ENCODE results near the gene SETD2. TPM values are rescaled to one million over a fixed set of nuclear protein-coding genes. Genes with fewer than 3 reads are reported as not detected.

Gene SETD2
- total and polyA plus RNA-seq, 2 experiments from 2014 or later: 16.7 to 45.2 TPM

DNA sequence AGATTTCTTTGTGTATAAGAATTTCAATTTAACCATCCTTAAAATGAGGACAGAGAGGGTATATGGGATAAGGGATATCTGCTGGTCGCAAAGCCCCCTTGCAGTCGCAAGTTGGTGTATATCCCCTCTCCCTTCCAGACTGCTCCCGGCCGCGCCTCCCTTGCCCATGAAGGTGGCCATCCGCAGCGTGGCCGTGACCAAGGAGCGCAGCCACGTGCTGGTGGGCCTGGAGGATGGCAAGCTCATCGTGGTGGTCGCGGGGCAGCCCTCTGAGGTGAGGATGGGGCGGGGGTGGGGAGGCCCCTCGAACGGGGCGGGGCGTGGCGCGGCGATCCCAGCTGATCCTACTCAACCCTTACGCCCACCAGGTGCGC lies 155.1 kb downstream of the SETD2 start:
- Histone ChIP-seq H3K27ac (ENCODE audit: low read depth) (no peak overlapping the region), H3K9me2 (ENCODE audit: insufficient read depth) (peaks cover 9% of the 10 kb centered on the region; the same call in 1 of the 2 replicates), H3F3A (replicated peaks; ENCODE audit: low read depth) (peaks cover 10% of the 10 kb centered on the region; the same call in 1 of the 2 replicates), H3K79me2 (replicated peaks; ENCODE audit: insufficient read depth) (no peaks in the 10 kb centered on the region), H2AFZ (no peak overlapping the region), H4K20me1 (replicated peaks; ENCODE audit: insufficient read depth) (no peaks in the 10 kb centered on the region; the same call in 1 of the 2 replicates), H3K36me3 (ENCODE audit: insufficient read depth) (no peaks in the 10 kb centered on the region; the same call in 1 of the 2 replicates), H3K4me1 (ENCODE audit: insufficient read depth) (no peaks in the 10 kb centered on the region), H3K27me3 (ENCODE audit: insufficient read depth) (no peaks in the 10 kb centered on the region), H3K4me2 (peak overlapping the region; percentile 94), H3K4me3 (peak overlapping the region; percentile 72)
- Mint-ChIP-seq H3K4me3 (peak overlapping the region; percentile 69), H3K4me1 (peaks cover 10% of the 10 kb centered on the region; the same call in 2 of the 3 replicates), H3K27ac (no peak overlapping the region), H3K9me3 (no peaks in the 10 kb centered on the region), H3K36me3 (ENCODE audit: low read depth) (peaks cover 17% of the 10 kb centered on the region), H3K27me3 (ENCODE audit: insufficient read depth, low read depth, poor library complexity) (peaks cover 11% of the 10 kb centered on the region)
- TF ChIP-seq STAT1 (IDR thresholded peaks at IDR 0.05; ENCODE audit: unreplicated experiment): no peak
- TF ChIP-seq POLR2AphosphoS5 (IDR thresholded peaks at IDR 0.05; ENCODE audit: low read depth): no peak
- TF ChIP-seq, protein P1, sequence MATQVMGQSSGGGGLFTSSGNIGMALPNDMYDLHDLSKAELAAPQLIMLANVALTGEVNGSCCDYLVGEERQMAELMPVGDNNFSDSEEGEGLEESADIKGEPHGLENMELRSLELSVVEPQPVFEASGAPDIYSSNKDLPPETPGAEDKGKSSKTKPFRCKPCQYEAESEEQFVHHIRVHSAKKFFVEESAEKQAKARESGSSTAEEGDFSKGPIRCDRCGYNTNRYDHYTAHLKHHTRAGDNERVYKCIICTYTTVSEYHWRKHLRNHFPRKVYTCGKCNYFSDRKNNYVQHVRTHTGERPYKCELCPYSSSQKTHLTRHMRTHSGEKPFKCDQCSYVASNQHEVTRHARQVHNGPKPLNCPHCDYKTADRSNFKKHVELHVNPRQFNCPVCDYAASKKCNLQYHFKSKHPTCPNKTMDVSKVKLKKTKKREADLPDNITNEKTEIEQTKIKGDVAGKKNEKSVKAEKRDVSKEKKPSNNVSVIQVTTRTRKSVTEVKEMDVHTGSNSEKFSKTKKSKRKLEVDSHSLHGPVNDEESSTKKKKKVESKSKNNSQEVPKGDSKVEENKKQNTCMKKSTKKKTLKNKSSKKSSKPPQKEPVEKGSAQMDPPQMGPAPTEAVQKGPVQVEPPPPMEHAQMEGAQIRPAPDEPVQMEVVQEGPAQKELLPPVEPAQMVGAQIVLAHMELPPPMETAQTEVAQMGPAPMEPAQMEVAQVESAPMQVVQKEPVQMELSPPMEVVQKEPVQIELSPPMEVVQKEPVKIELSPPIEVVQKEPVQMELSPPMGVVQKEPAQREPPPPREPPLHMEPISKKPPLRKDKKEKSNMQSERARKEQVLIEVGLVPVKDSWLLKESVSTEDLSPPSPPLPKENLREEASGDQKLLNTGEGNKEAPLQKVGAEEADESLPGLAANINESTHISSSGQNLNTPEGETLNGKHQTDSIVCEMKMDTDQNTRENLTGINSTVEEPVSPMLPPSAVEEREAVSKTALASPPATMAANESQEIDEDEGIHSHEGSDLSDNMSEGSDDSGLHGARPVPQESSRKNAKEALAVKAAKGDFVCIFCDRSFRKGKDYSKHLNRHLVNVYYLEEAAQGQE (IDR thresholded peaks at IDR 0.05; ENCODE audit: unreplicated experiment): no peak
- TF ChIP-seq EZH2phosphoT487 (IDR thresholded peaks at IDR 0.05; ENCODE audit: unreplicated experiment): no peak
- TF ChIP-seq ZNF114 (CRISPR knock-in tag; IDR thresholded peaks at IDR 0.05): no peak
- TF ChIP-seq, protein P2, sequence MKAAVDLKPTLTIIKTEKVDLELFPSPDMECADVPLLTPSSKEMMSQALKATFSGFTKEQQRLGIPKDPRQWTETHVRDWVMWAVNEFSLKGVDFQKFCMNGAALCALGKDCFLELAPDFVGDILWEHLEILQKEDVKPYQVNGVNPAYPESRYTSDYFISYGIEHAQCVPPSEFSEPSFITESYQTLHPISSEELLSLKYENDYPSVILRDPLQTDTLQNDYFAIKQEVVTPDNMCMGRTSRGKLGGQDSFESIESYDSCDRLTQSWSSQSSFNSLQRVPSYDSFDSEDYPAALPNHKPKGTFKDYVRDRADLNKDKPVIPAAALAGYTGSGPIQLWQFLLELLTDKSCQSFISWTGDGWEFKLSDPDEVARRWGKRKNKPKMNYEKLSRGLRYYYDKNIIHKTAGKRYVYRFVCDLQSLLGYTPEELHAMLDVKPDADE (IDR thresholded peaks at IDR 0.05): no peak
- DNase-seq (ENCODE audit: low spot score) (no peak), ATAC-seq (no peak; the same call in 2 of the 3 replicates)

DNA sequence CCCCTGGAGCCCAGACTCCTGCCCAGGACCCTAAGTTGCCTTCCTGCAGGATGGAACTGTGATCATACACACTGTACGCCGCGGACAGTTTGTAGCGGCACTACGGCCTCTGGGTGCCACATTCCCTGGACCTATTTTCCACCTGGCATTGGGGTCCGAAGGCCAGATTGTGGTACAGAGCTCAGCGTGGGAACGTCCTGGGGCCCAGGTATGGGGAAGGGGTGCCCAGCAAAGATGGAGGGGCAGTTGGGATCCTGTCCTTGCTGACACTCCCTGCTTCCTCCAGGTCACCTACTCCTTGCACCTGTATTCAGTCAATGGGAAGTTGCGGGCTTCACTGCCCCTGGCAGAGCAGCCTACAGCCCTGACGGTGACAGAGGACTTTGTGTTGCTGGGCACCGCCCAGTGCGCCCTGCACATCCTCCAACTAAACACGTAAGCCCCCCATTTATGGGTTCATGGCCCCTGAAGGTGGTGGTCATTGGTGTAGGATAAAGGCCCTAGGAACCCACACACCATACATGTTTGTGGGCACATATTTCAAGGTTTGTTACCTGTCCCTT lies 155.6 kb downstream of the SETD2 start:
- H3K36me3 Mint-ChIP-seq (ENCODE audit: low read depth): peaks cover 18% of the 10 kb centered on the region
- TF ChIP-seq, protein P1 (IDR thresholded peaks at IDR 0.05; ENCODE audit: unreplicated experiment): no peak
- TF ChIP-seq ZNF331 (CRISPR knock-in tag; IDR thresholded peaks at IDR 0.05; ENCODE audit: low read depth) (no peak), JUNB (IDR thresholded peaks at IDR 0.05; ENCODE audit: unreplicated experiment) (no peak)
- Histone ChIP-seq H3K27ac (ENCODE audit: low read depth) (no peak overlapping the region), H3F3A (replicated peaks; ENCODE audit: low read depth) (peaks cover 10% of the 10 kb centered on the region; the same call in 1 of the 2 replicates), H3K4me3 (peak overlapping the region; percentile 72), H3K4me2 (peak overlapping the region; percentile 94), H4K20me1 (replicated peaks; ENCODE audit: insufficient read depth) (no peaks in the 10 kb centered on the region; the same call in 1 of the 2 replicates), H2AFZ (no peak overlapping the region), H3K4me1 (ENCODE audit: insufficient read depth) (no peaks in the 10 kb centered on the region), H3K9me2 (ENCODE audit: insufficient read depth) (peaks cover 9% of the 10 kb centered on the region; the same call in 1 of the 2 replicates), H3K27me3 (ENCODE audit: insufficient read depth) (no peaks in the 10 kb centered on the region), H3K79me2 (replicated peaks; ENCODE audit: insufficient read depth) (no peaks in the 10 kb centered on the region), H3K36me3 (ENCODE audit: insufficient read depth) (no peaks in the 10 kb centered on the region; the same call in 1 of the 2 replicates)
- ATAC-seq (no peak), DNase-seq (ENCODE audit: low spot score) (no peak)
- peaks cover 11% of the 10 kb centered on the region for H3K27me3 Mint-ChIP-seq (ENCODE audit: insufficient read depth, low read depth, poor library complexity)
- H3K9me3 Mint-ChIP-seq: no peaks in the 10 kb centered on the region
- peaks cover 10% of the 10 kb centered on the region; the same call in 2 of the 3 replicates for H3K4me1 Mint-ChIP-seq
- H3K4me3 Mint-ChIP-seq: peak overlapping the region; percentile 69
- no peak overlapping the region for H3K27ac Mint-ChIP-seq

All from GM23338 (cell line).